ENCODE data around the gene RNF113B.

The RNF113B gene

DNA sequence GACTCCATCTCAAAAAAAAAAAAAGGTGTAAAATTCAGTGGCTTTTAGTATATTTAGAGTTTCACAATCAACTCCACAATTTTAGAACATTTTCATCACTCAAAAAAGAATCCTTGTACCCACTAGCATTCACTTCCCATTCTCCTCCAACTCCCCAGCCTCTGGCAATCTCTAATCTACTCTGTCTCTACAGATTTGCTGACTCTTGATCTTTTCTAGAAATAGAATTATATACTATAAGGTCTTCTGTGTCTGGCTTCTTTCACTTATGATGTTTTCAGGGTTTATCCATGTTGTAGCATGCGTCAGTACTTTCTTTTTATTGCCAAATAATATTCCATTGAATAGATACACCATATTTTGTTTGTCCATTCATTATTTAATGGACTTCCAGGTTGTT is 42.2 kb downstream of the RNF113B start:
- DNase-seq, result no peak

GRCh38 chr13:98133946-98134345 is 43.1 kb downstream of the RNF113B start:
- no peak for DNase-seq

DNA sequence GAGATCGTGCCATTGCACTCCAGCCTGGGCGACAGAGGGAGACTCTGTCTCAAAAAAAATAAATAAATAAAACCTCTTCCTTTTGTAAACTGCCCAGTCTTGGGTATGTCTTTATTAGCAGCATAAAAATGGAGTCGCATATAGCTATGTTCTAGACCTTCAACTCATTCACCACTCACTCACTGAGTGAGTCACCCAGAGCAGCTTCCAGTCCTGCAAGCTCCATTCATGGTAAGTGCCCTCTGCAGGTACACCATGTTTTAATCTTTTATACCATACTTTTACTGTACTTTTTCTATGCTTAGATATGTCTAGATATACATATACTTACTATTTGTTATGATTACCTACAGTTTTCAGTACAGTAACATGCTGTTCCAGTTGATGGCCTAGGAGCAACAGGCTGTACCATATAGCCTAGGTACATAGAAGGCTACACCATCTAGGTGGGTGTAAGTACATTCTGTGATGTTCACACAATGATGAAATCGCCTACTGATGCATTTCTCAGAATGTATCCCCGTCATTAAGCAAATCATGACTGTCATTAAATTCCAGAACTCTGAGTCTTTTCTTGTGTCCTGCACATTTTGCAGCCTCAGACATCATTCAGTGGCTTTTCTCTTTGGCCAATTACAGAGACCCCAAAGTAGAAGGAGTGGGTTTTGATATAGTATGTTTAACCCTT is 47.9 kb downstream of the RNF113B start:
- DNase-seq, result peak; percentile 49
